ENCODE measurements around the gene DET1.

GRCh38 chr15:88546248-88547129 lies at the start of gene DET1:
- TF ChIP-seq CTCF (IDR thresholded peaks at IDR 0.05) = peak; percentile 65 to 93 (median 84)
- TF ChIP-seq POLR2A (IDR thresholded peaks at IDR 0.05) = peak in 2 of 3 donors; percentile 40 to 49

Data from body of pancreas (tissue), 4 donors.